ENCODE data around the gene CELSR1.
"Not testable (repeated sequence)": the region's sequence is repeated elsewhere in the genome, so short reads cannot be mapped to it uniquely, and the experiment has no call there.

The CELSR1 gene

DNA sequence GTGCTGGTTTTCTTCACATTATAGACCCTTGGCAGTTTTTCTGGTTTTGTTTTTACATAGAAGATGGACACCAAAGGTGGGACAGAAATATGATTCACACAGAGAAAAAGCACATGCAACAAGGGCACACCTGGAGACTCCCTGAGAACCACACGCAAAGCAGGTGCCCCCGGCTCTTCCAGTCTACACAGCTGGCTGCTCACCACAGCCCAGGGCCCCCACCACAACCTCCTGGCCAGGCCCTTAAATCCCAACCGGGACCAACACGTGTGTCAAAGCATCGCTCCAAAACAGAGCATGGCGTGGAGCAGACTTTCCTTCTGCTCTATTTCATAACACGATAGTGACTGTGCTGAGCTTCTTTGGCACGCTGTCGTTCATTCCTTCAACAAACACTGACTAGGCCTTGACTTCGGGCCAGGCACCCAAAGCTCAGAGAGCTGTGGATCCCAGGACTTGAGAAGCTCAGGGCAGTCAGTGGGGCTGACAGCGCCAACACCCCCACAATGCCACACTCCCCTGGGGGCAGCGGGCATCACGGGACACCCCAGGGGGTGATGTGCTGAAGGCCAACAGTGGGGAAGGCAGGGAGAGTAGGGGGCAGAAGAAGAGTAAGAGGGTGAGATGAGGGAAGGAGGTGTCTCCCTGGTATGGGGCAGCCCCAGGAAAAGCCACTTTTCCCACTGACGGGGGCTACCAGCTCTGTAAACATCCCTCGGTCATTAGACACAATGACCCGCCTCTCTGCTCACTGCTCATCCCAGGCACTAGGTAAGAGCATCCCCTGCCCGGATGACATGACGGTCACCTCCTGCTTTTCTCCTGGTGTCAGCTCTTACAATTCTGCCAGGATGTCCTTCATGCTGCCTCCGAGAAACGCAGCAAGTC, 26.0 kb downstream of the CELSR1 start:
- no peak for DNase-seq

DNA sequence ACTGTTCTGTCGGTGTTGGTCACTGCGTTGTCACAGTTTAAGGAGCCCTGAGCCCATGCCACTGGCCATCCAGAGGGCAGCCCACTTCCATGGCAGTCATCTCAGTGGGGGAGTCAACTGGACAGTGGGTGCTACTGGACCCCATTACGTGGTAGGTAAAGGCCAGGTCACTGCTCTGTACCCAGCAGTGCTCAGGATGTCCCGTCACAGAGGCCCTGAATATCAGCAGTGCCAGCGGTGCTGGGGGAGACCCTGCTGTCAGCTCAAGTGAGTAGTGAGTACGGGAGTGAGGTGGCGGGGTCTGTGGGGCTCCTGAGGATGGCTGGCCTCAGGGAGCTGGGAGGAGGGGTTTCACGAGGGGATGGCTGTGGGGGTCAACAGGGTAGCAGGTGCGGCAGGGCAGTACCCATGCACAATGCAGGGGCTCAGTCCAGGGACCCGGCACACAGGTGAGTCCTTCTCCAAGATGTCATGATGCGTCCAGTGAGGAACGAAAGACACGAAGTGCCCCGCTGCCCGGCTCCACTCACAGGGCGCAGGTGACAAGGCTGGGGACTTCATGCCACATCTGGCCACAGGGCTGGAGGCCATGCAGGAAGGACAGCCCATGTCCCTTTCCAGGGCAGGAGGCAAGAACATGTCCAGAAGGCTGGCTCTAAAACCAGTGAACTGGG, 27.9 kb downstream of the CELSR1 start:
- DNase-seq = no peak

DNA sequence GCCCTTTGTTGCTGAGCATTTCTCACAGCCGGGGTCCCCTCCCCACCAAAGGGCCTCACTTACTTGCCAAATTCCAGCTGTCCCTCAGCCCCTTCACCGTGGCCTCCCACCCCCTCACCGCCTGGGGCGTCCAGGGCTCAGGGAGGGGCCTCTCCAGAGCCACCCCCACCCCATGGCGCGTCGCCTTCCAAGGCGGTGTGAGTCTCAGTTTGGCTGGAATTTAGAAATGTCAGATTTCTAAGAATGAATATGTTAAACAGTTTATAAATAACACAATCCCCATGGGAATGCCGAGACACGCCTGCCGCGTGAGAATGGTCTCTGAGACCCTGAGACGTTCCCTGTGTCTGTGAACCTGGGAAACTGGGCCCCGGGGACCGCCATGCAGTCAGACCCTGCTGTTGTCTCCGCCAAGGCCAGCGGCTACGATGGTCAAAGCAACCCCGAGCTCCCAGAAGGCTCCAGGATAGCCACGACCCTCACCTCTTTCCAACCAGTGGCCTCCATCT, 28.9 kb downstream of the CELSR1 start:
- no peak for DNase-seq

GRCh38 chr22:46507451-46508425, 29.7 kb downstream of the CELSR1 start:
- DNase-seq = no peak

DNA sequence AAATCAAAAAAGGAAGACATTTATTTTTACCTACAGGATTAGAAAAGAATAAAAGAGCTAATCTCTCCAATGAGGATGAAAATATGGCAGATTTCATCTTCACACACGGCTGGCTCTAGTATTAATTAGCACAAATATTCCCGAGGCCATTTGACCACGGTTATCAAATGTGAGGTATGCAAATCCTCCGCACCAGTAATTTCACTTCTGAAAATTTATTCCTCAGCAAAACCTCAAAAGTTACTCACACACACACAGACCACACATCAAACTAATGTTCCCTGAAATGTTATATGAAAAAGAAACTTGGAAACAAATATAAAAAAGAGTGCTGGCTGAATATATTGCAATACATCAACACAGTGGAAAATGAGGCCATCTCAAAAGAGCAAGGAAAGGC, 32.8 kb downstream of the CELSR1 start:
- DNase-seq = no peak

DNA sequence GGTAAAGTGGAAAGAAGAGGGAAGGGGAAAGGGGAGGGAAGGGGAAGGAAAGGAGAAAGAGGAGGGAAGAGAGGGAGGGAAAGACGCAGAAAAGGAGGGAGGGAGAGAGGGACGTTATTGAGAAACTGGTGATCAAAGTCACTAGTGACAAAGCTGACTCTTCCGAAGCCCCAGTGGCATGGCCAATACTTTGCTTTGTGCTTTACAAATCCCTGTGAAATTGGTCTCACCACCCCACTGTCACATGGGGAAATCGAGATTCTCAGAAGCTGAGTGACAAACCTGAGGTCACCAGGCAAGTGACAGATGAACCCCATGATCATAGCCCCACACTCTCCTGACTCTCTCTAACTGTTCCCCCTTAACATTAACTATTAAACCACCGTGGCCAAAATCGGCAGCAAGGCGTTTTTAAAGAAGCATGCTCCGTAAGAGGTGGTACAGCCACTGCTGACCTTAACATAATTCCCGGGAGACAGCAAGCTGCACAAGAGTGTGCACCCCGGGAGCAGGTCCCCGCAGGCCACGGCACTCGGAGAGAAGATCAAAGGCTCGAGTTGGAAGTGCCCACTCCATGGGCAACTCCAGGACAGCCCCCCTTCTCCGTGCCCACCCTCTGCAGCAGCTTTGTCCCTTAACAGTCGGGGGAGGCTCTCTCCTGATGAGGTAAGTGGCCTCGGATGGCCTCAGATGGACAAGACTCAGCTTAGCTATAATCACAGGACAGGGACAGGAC, 34.8 kb downstream of the CELSR1 start:
- DNase-seq = no peak

GRCh38 chr22:46501701-46502100, 35.7 kb downstream of the CELSR1 start:
- DNase-seq = no peak

DNA sequence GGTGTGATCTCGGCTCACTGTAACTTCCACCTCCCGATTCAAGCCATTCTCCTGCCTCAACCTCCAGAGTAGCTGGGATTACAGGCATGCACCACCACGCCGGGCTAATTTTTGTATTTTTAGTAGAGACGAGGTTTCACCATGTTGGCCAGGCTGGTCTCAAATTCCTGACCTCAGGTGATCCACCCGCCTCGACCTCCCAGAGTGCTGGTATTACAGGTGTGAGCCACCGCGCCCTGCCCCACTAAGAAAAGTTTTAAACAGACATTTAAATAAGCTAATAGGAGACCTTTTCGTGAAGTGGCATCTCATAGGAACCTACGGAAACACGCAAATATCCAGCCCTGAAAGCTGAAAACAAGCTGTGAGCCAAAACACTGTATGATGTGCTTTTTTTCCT, 36.2 kb downstream of the CELSR1 start:
- not testable (repeated sequence) for DNase-seq

- no peak for DNase-seq
Observed at GRCh38 chr22:46500201-46500600, 37.2 kb downstream of the CELSR1 start.

- no peak for DNase-seq
Observed at GRCh38 chr22:46499805-46500189, 37.6 kb downstream of the CELSR1 start.

DNA sequence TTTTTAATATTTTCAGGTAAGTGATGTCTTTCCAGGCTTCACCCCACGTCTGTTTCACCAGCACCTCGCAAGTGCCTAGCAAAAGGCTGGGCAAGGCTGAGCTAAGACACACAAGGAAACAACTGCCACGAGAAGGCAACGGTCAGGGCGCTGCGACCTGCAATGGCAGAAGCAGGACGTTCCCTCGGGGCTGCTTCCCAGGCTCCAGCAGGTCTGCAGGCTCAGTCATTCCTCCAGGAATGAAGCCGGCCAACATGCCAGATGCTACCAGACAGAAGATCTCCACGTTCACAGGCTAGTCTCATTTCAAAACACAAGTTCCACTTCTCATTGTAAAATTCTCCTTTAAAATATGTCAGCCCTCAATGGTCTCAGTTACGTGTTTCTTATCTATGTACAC, 45.5 kb downstream of the CELSR1 start:
- no peak for DNase-seq

DNA sequence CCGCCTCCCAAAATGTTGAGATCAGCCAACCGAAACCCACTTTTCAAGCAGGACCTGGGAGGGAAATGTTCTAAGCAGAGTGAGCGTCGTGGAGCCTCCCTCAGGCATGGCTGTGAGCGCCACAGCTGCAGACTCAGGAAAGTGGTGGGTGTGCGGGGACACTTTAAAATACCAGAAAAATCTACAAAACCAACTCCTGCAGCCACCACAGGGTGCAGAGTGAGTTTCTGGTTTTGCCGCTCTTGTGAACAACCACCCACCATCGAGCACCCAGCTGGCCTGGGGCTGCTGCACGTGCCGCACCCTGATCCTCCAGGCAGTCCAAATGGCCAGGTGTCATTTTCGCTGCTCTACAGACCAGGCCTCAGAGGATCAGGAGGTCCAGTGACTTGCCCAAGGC, 46.9 kb downstream of the CELSR1 start:
- no peak for DNase-seq

DNA sequence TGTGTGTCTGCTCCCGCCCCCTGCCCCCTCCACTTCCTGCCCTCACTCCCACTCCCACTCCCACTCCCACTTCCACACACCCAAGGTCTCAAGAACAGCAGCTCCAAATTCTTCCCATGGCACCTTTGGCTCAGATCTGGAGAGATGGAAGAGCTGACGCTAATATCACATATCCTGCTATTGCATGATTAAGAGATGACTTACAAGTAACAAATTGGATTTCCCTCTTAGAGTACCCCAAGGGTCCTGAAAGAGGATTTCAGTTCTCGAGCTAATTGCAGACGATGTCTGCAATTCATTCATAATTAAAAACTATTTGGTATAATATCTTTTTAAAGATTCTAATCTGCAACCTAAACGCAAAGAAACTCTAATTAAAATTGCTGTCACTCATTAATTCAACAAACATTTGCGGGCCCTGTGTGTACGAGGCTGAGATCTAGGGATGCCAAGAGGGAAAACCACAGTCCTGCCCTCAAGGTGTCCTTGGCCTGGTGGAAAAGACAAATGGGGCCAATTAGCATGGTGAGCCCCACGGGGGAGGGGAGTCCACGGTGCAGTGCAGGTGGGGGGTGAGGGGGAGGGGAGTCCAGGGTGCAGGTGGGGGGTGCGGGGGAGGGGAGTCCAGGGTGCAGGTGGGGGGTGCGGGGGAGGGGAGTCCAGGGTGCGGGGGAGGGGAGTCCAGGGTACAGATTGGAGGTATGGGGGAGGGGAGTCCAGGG, 50.3 kb downstream of the CELSR1 start:
- no peak for DNase-seq

- DNase-seq = no peak
Observed at GRCh38 chr22:46484861-46485595, 52.4 kb downstream of the CELSR1 start.

DNA sequence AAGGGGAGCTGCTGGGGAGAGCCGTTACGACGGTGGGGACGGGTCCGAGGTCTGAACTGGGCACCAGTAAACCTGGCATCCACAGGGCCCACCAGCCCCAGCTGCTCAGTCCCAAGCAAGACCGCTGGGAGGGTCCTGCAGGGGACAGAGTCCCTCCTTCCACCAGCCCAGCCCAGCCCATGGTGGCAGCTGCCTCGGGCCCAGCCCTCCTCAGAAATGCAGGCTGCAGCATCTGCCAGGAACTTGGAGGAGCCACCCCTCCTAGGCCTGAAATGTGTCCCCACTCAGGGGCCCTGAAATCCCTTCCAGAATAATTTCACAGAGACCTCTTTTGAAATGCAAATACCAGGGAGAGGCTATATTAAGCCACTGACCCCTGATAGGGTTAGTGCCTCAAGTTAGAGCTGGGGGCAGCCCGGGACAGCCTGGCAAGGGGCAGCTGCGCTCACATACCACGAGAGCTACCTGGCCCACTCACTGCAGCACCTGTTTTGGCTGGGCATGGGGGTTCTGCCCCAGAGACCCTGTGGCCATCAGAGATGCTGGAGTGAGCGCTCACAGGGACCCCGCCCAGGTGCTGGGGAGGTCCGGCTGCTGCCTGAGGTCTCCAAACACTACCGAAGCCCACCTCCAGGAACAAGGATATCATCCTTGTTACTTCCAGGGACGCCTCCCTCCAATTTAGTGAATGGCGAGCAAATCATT, 53.1 kb downstream of the CELSR1 start:
- DNase-seq = no peak

DNA sequence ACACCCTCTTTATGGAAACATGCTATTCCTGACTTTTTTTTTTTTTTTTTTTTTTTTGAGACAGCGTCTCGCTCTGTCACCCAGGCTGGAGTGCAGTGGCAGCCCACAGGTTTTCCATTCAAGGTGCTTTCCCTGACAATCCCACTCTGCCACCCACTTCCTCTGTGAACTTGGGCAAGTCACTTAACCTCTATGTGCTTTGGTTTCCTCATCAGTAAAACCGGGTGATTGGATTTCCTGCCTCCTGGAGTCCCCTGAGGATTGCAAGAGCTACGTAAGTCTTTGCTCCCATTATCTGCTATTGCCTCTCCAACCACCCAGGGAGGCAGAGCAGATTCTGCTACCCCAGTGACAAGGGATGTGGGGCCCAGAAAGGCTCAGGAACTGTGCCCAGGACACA, 54.1 kb downstream of the CELSR1 start:
- no peak for DNase-seq

DNA sequence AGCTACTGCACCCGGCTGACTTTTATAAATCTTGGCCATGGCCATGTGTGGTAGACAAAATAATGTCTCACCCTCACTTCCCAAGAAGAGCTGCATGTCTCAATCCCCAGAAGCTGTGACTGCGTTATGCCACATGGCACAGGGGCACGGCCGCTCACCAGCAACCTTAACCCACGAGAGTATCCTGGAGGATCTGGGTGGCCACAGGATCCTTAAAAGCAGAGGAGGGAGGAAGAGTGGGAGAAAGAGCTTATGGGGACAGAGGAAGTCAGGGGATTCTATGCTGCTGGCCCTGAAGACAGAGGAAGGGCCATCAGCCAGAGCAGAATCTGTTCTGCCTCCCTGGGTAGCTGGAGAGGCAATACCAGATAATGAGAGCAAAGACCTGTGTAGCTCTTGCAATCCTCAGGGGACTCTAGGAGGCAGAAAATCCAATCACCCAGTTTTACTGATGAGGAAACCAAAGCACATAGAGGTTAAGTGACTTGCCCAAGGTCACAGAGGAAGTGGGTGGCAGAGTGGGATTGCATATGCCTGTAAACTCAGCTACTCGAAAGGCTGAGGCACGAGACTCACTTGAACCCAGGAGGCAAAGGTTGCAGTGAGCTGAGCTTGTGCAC, 55.3 kb downstream of the CELSR1 start:
- DNase-seq = no peak

- no peak for DNase-seq
Observed at GRCh38 chr22:46481386-46481785, 56.0 kb downstream of the CELSR1 start.

GRCh38 chr22:46480396-46480795, 57.0 kb downstream of the CELSR1 start:
- DNase-seq = no peak

- no peak for DNase-seq
Observed at GRCh38 chr22:46479046-46479445, 58.4 kb downstream of the CELSR1 start.
